Astrocyte of the cerebellum (primary cell): Measurements from ENCODE around the gene OR2C3.

Source experiments
- DNase-seq: peaks from one replicate; pipeline ENCODE4 v3.0.0-alpha.2; 2011; ENCODE audit warnings: low read depth
- H3K4me3 ChIP-seq: 2 replicates; pipeline ENCODE4 v1.5.1; 2011; ENCODE audit warnings: mild to moderate bottlenecking, low read depth, low read length, moderate library complexity
- in situ Hi-C: cut with HindIII; loops from 2 replicates; pipeline ENCODE4 v1.10.0; 2017; ENCODE audit warnings: low sequenced_read_pairs
- TF ChIP-seq, protein P1 (sequence below): IDR thresholded peaks from 2 replicates; pipeline ENCODE4 v1.5.1; 2012; ENCODE audit warnings: low read length, low read depth, moderate library complexity, mild to moderate bottlenecking; ENCODE audit errors: missing control alignments

The OR2C3 gene

DNA sequence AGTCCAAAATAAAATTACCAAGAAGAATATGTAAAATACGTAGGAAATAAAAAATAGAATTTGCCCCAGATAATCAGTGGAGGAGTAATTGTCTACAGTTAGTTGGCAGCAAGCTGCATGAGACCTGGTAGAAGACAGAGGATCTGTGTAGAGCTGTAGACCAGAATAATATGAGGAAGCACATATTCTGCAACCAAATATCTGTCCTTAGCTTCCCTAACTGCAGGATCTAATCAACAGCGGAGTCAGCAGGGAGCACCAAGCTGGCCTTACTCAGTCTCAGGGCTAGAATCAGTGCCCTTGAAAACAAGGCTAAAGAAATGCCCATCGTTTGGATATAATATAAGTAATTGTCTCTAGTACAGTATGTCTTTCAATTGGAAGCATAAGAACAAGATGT is 6.6 kb upstream of the OR2C3 start:
- no peak overlapping the region for H3K4me3 ChIP-seq
- DNase-seq = no peak
- TF ChIP-seq, protein P1, sequence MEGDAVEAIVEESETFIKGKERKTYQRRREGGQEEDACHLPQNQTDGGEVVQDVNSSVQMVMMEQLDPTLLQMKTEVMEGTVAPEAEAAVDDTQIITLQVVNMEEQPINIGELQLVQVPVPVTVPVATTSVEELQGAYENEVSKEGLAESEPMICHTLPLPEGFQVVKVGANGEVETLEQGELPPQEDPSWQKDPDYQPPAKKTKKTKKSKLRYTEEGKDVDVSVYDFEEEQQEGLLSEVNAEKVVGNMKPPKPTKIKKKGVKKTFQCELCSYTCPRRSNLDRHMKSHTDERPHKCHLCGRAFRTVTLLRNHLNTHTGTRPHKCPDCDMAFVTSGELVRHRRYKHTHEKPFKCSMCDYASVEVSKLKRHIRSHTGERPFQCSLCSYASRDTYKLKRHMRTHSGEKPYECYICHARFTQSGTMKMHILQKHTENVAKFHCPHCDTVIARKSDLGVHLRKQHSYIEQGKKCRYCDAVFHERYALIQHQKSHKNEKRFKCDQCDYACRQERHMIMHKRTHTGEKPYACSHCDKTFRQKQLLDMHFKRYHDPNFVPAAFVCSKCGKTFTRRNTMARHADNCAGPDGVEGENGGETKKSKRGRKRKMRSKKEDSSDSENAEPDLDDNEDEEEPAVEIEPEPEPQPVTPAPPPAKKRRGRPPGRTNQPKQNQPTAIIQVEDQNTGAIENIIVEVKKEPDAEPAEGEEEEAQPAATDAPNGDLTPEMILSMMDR = no peak
- in situ Hi-C loops = no loop called here

DNA sequence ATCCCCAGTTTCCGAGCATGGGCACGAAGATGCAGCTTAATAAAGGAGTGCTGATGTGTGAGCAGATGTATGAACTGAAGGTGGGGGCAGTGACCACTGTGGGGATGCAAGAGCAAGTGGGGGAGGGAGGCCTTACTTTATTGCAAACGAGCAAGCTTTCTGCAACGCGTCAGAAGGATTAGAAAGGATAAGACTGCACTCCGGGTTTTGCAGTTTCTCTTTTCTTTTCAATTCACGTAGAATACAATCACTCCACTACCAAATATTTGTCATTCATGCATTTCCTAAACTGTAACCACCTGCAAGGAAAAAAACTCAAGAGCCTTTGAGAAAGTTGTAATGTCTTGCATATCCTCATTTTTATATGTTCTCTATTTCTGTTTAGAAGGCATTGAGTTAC is 4.3 kb upstream of the OR2C3 start:
- no peak overlapping the region for H3K4me3 ChIP-seq
- no peak for DNase-seq
- in situ Hi-C loops = no loop called here
- TF ChIP-seq, protein P1 = no peak

DNA sequence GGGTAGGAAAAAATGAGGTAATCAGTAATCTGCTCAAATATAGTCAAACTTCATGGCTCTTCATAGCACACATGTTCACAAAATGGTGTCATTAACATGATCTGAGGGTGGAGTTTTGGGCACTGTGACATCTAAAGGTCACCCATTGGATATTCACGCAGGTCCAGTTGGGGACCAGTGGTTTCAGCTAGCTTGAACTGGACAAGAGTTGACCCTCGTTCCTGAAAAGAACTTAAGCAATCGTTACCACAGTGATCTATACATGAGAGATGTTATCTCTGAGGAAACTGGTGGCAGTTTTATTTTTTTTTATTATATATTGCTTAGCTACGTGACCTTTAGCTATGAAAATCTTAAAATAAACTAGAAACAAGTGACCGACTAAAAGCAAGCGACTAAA is 3.0 kb upstream of the OR2C3 start:
- in situ Hi-C loops = no loop called here
- H3K4me3 ChIP-seq = no peak overlapping the region
- TF ChIP-seq, protein P1 = no peak
- no peak for DNase-seq

DNA sequence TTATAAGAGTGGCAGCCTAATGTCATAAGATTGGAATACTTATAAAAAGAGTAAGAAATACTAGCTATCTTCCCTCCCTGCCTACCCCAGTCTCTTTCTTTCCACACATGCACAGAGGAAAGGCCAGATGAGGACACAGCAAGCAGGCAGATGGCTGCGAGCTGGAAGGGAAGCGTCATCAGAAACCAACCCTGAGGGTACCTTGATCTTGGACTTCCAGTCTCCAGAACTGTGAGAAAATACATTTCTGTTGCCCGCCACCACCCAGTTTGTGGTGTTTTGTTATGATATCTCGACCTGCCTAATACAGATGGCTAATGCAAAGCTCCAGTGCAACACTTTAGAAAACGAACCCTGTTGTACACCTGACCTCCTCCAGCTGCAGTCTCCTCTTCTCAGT is 2.3 kb upstream of the OR2C3 start:
- in situ Hi-C loops = no loop called here
- DNase-seq = no peak
- no peak overlapping the region for H3K4me3 ChIP-seq
- TF ChIP-seq, protein P1 = no peak

DNA sequence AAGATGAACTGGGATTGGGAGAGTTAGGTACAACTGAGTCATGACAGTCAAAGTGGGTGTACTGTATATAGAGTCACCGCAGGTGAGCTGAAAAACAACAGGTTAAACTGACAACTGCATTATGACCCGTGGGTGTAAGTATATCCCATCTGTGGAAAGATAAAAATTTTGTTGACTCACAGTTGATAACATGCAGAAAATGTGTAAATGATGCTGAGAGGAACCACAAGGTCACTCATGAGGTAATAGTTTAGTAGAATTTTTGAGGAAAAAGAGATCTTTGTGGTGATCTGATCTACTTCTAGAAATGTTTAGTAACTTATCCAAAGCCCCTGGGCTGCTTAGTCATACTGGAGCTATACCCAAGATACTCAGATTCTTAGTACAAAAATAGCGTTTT is 838 bp downstream of the OR2C3 start:
- TF ChIP-seq, protein P1 = no peak
- DNase-seq = no peak
- in situ Hi-C loops = no loop called here
- no peak overlapping the region for H3K4me3 ChIP-seq

DNA sequence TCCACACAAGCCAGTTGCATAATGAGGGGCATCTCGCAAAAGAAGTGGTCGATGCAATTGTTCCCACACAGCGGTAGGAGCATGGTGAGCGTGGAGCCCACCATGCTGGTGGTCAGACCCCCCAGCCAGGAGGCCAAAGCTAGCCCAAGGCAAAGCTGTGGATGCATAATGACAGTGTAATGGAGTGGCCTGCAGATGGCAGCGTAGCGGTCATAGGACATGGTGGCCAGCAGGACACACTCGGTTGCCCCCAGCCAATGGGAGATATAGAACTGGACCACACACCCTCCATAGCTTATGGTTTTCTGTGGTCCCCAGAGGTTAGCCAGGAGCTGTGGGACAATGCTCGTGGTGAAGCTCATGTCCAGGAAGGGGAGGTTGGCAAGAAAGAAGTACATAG is 4.3 kb downstream of the OR2C3 start:
- in situ Hi-C loops = no loop called here
- H3K4me3 ChIP-seq = no peak overlapping the region
- no peak for DNase-seq
- TF ChIP-seq, protein P1 = no peak

DNA sequence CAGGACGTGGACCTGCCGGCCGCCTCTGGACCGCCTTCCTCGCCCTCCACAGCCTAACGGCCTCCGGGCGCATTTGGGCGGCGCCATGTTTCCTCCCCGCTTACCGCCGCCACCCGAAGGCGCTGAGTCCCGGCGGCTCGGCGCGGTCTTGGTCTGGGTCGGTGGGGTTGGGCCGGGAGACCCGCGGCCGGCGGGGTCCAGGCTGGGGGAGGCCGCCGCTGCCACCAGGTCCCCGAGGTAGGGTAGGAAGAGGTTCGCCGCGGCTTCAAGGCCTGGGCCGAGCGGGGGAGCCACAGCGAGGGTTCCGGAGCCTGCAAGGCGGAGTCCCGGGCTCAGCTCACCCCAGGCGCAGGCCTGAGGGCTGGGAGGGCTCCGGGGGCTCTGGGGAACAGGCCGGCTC is 5.5 kb downstream of the OR2C3 start:
- in situ Hi-C loops = no loop called here
- TF ChIP-seq, protein P1 = no peak
- no peak for DNase-seq
- H3K4me3 ChIP-seq = no peak overlapping the region
